GM12801 (cell line): Measurements from ENCODE around the gene SLIRP.

Experiments used
- CTCF ChIP-seq: IDR thresholded peaks from one replicate; pipeline ENCODE4 v1.5.1; 2011; ENCODE audit warnings: control low read depth; ENCODE audit not compliant: insufficient read length; ENCODE audit errors: extremely low read depth

SLIRP gene

GRCh38 chr14:77707724-77708408 lies at the start of gene SLIRP, which contains the start of gene ALKBH1:
Gene SLIRP, plus strand, starts transcription at chr14:77708103. Its CDS starts 9 bp downstream, at chr14:77708112.
Gene ALKBH1, minus strand, starts transcription at chr14:77708023. Its CDS starts 19 bp downstream, at chr14:77708004.
- no peak for TF ChIP-seq CTCF

- TF ChIP-seq CTCF, result no peak
Measured at GRCh38 chr14:77659831-77660230, 48.1 kb upstream of the SLIRP start.

GRCh38 chr14:77660754-77661153 lies 47.1 kb upstream of the SLIRP start:
- TF ChIP-seq CTCF, result no peak

GRCh38 chr14:77663293-77663692 lies 44.6 kb upstream of the SLIRP start:
- TF ChIP-seq CTCF, result no peak

- TF ChIP-seq CTCF, result no peak
Measured at GRCh38 chr14:77667331-77667730, 40.6 kb upstream of the SLIRP start.

- no peak for TF ChIP-seq CTCF
Measured at GRCh38 chr14:77673193-77673592, 34.7 kb upstream of the SLIRP start.

- no peak for TF ChIP-seq CTCF
Measured at GRCh38 chr14:77674931-77675330, 33.0 kb upstream of the SLIRP start.
